H9 (cell line): ENCODE results near the gene CATSPERE. TPM values are rescaled to one million over a fixed set of nuclear protein-coding genes. Genes with fewer than 3 reads are reported as not detected.

Experiments
- DNase-seq: peaks from one replicate; pipeline ENCODE4 v3.0.0-alpha.2; 2017
- H2AFZ ChIP-seq: one replicate; pipeline ENCODE4 v1.6.1; 2013; ENCODE audit warnings: mild to moderate bottlenecking, low read length, control low read depth, moderate library complexity
- H2AK5ac ChIP-seq: 2 replicates; pipeline ENCODE4 v1.6.1; 2013; ENCODE audit warnings: low read length, control low read depth, mixed read lengths; ENCODE audit not compliant: insufficient read length
- H2BK120ac ChIP-seq: one replicate; pipeline ENCODE4 v1.6.1; 2013; ENCODE audit warnings: low read depth, mild to moderate bottlenecking, low read length, control low read depth, inconsistent platforms; ENCODE audit not compliant: poor library complexity, severe bottlenecking
- H2BK12ac ChIP-seq: 2 replicates; pipeline ENCODE4 v1.6.1; 2013; ENCODE audit warnings: low read length, control low read depth, mixed read lengths, low read depth; ENCODE audit not compliant: insufficient read length
- H2BK15ac ChIP-seq: 2 replicates; pipeline ENCODE4 v1.6.1; 2013; ENCODE audit warnings: low read depth, low read length, control low read depth
- H2BK20ac ChIP-seq: one replicate; pipeline ENCODE4 v1.6.1; 2013; ENCODE audit warnings: low read depth, mild to moderate bottlenecking, low read length, control low read depth, inconsistent platforms; ENCODE audit not compliant: poor library complexity, severe bottlenecking
- H2BK5ac ChIP-seq: 2 replicates; pipeline ENCODE4 v1.6.1; 2013; ENCODE audit warnings: low read length, control low read depth, mixed read lengths; ENCODE audit not compliant: insufficient read length
- H3K14ac ChIP-seq: 2 replicates; pipeline ENCODE4 v1.6.1; 2013; ENCODE audit warnings: low read length, control low read depth; ENCODE audit not compliant: insufficient read depth
- H3K18ac ChIP-seq: 2 replicates; pipeline ENCODE4 v1.6.1; 2013; ENCODE audit warnings: low read depth, mild to moderate bottlenecking, mixed read lengths, low read length, control low read depth; ENCODE audit not compliant: insufficient read length
- H3K23ac ChIP-seq: 2 replicates; pipeline ENCODE4 v1.6.1; 2013; ENCODE audit warnings: low read length, control low read depth, mixed read lengths, low read depth; ENCODE audit not compliant: insufficient read length
- H3K23me2 ChIP-seq: 2 replicates; pipeline ENCODE4 v1.6.1; 2013; ENCODE audit warnings: low read depth, mild to moderate bottlenecking, mixed read lengths, low read length, control low read depth; ENCODE audit not compliant: insufficient read length, poor library complexity, severe bottlenecking
- H3K27ac ChIP-seq: 2 replicates; pipeline ENCODE4 v1.5.1; 2013; ENCODE audit warnings: low read length, control low read depth, mixed read lengths, low read depth; ENCODE audit not compliant: insufficient read length
- H3K27me3 ChIP-seq: 2 replicates; pipeline ENCODE4 v1.6.1; 2013; ENCODE audit warnings: low read length, control low read depth, inconsistent platforms; ENCODE audit not compliant: insufficient read depth
- H3K4ac ChIP-seq: 2 replicates; pipeline ENCODE4 v1.6.1; 2013; ENCODE audit warnings: low read depth, mild to moderate bottlenecking, control low read depth, inconsistent platforms, low read length, moderate library complexity
- H3K4me1 ChIP-seq: 2 replicates; pipeline ENCODE4 v1.6.1; 2013; ENCODE audit warnings: low read length, control low read depth, inconsistent platforms; ENCODE audit not compliant: insufficient read depth
- H3K4me2 ChIP-seq: 2 replicates; pipeline ENCODE4 v1.6.1; 2013; ENCODE audit warnings: low read length, control low read depth, mixed read lengths; ENCODE audit not compliant: insufficient read length, insufficient read depth
- H3K56ac ChIP-seq: 2 replicates; pipeline ENCODE4 v1.6.1; 2013; ENCODE audit warnings: low read depth, mild to moderate bottlenecking, mixed read lengths, low read length, control low read depth; ENCODE audit not compliant: insufficient read length
- H3K79me1 ChIP-seq: 2 replicates; pipeline ENCODE4 v1.6.1; 2013; ENCODE audit warnings: low read depth, mild to moderate bottlenecking, moderate library complexity, low read length, control low read depth, inconsistent platforms; ENCODE audit not compliant: insufficient read depth, poor library complexity, severe bottlenecking
- H3K79me2 ChIP-seq: 2 replicates; pipeline ENCODE4 v1.6.1; 2013; ENCODE audit warnings: low read length, control low read depth, inconsistent platforms; ENCODE audit not compliant: insufficient read depth
- H3K9ac ChIP-seq: 2 replicates; pipeline ENCODE4 v1.6.1; 2013; ENCODE audit warnings: low read length, control low read depth, mixed read lengths; ENCODE audit not compliant: insufficient read length; ENCODE audit errors: extremely low read depth
- H3K9me3 ChIP-seq: one replicate; pipeline ENCODE4 v1.6.1; 2013; ENCODE audit warnings: low read depth, low read length, inconsistent platforms; ENCODE audit not compliant: control insufficient read depth
- H3T11ph ChIP-seq: one replicate; pipeline ENCODE4 v1.6.1; 2013; ENCODE audit warnings: mild to moderate bottlenecking, low read length, control low read depth, inconsistent platforms
- H4K20me1 ChIP-seq: one replicate; pipeline ENCODE4 v1.6.1; 2013; ENCODE audit not compliant: control insufficient read depth, insufficient read length, insufficient read depth
- H4K5ac ChIP-seq: 2 replicates; pipeline ENCODE4 v1.6.1; 2013; ENCODE audit warnings: low read depth, mild to moderate bottlenecking, mixed read lengths, low read length, control low read depth; ENCODE audit not compliant: insufficient read length
- H4K8ac ChIP-seq: replicated peaks from 2 replicates; pipeline ENCODE4 v1.6.1; 2013; ENCODE audit warnings: low read length, control low read depth, mixed read lengths, low read depth; ENCODE audit not compliant: insufficient read length
- H4K91ac ChIP-seq: 2 replicates; pipeline ENCODE4 v1.6.1; 2013; ENCODE audit warnings: low read depth, mild to moderate bottlenecking, moderate library complexity, mixed read lengths, low read length, control low read depth; ENCODE audit not compliant: insufficient read length
- H3K27ac Mint-ChIP-seq, 3 experiments: 2 replicates in 2 of 3; 3 replicates in 1 of 3; pipeline ENCODE4 v1.8.0; 2020 to 2021; ENCODE audit warnings: mixed read lengths in 3 of 3, mild to moderate bottlenecking in 1 of 3, moderate library complexity in 1 of 3
- H3K27me3 Mint-ChIP-seq: 2 replicates; pipeline ENCODE4 v1.8.0; 2021; ENCODE audit warnings: low read depth, mild to moderate bottlenecking, moderate library complexity, mixed read lengths
- H3K36me3 Mint-ChIP-seq, 3 experiments: 2 replicates in 2 of 3; 3 replicates in 1 of 3; pipeline ENCODE4 v1.8.0; 2020 to 2021; ENCODE audit warnings: low read depth in 3 of 3, mixed read lengths in 3 of 3; ENCODE audit not compliant: insufficient read depth in 1 of 3
- H3K4me1 Mint-ChIP-seq, 2 experiments: 2 replicates each; pipeline ENCODE4 v1.8.0; 2020; ENCODE audit warnings: mixed read lengths in 2 of 2
- H3K4me3 Mint-ChIP-seq, 2 experiments: 2 replicates in 1 of 2; 3 replicates in 1 of 2; pipeline ENCODE4 v1.8.0; 2020 to 2021; ENCODE audit warnings: mild to moderate bottlenecking in 2 of 2, mixed read lengths in 2 of 2, moderate library complexity in 1 of 2
- H3K9me3 Mint-ChIP-seq, 2 experiments: 2 replicates in 1 of 2; 3 replicates in 1 of 2; pipeline ENCODE4 v1.8.0; 2020; ENCODE audit warnings: mild to moderate bottlenecking in 2 of 2, mixed read lengths in 2 of 2, moderate library complexity in 1 of 2
- WGBS: extraction: QIAGEN DNeasy Blood & Tissue Kit; methylation state at CpG from one replicate; pipeline ENCODE4 v1.1.7; 2013; ENCODE audit warnings: missing lambda C conversion rate, low lambda C conversion rate, mixed read lengths; ENCODE audit not compliant: insufficient read length; ENCODE audit errors: extremely low coverage; 5-methylcytosine and 5-hydroxymethylcytosine counted together
- total RNA-seq: library from RNA; stranded (reverse); gene quantifications from 2 replicates; pipeline ENCODE4 v1.2.1, GENCODE V29; 2021
- TF ChIP-seq, protein P1 (sequence below): fragments of 200-600 bp; sonication (generic); conservative IDR thresholded peaks from 3 replicates; pipeline ENCODE4 v1.8.0; 2021; ENCODE audit warnings: antibody characterized with exemption, mild to moderate bottlenecking

Gene CATSPERE
- total RNA-seq, 1 experiment from 2014 or later: 0.31 TPM

DNA sequence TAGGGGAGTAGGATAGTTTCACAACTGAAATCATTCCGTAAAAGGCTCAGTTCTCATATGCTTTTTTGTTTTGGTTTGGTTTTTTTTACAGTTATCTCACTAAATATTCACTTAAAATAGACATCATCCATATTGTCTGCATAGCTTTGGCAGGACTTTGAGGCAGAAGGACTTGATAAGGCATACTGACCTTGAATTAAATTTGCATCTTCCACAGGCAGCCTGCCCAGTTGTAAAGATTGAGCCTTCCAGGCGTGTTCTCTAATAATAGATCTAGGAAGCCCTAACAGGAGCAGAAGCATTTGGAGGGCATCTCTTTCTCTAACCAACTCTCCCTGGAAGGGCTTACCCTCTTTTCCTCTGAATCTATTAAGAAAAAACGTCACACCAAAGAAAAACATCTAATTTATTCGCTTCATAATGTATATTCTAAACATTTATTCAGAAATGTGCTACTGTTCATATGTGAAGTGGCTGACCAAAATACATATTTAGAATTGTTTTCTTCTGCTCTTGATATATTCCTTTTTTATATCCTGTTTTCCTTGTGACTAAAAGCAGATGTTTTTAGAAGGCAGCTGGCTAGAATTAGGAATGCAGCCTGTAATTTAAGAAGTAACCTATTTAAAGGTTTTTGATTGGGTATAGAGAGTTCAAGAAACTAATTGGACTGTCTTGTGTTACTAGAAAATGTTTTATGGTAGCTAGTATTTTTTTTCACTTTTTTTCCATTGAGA lies 212.0 kb downstream of the CATSPERE start:
- Histone ChIP-seq H3K9ac (no peak overlapping the region), H3K56ac (no peak overlapping the region), H3K79me2 (peaks cover 7% of the 10 kb centered on the region; the same call in 1 of the 2 replicates), H3K23ac (no peak overlapping the region), H3K4ac (no peak overlapping the region), H3K79me1 (peaks cover 8% of the 10 kb centered on the region), H4K20me1 (no peaks in the 10 kb centered on the region), H4K5ac (no peak overlapping the region), H4K8ac (no peak overlapping the region), H3K23me2 (no peaks in the 10 kb centered on the region), H3K14ac (no peak overlapping the region), H3K4me2 (no peak overlapping the region), H3K9me3 (no peaks in the 10 kb centered on the region), H3K27me3 (no peaks in the 10 kb centered on the region), H2AK5ac (no peak overlapping the region), H2AFZ (no peak overlapping the region), H2BK15ac (no peak overlapping the region), H3K27ac (no peak overlapping the region), H3K18ac (no peak overlapping the region), H2BK120ac (no peak overlapping the region), H3K4me1 (no peaks in the 10 kb centered on the region), H2BK20ac (no peak overlapping the region), H4K91ac (no peak overlapping the region), H2BK5ac (no peak overlapping the region), H2BK12ac (no peak overlapping the region), H3T11ph (no peak overlapping the region)
- peaks cover 7 to 31% (median 16%) of the 10 kb centered on the region in 3 experiments; a peak in 6 of 7 replicates for H3K36me3 Mint-ChIP-seq
- H3K4me3 Mint-ChIP-seq: no peak overlapping the region
- H3K27ac Mint-ChIP-seq: no peak overlapping the region
- DNase-seq: no peak
- no peaks in the 10 kb centered on the region for H3K9me3 Mint-ChIP-seq
- TF ChIP-seq, protein P1, sequence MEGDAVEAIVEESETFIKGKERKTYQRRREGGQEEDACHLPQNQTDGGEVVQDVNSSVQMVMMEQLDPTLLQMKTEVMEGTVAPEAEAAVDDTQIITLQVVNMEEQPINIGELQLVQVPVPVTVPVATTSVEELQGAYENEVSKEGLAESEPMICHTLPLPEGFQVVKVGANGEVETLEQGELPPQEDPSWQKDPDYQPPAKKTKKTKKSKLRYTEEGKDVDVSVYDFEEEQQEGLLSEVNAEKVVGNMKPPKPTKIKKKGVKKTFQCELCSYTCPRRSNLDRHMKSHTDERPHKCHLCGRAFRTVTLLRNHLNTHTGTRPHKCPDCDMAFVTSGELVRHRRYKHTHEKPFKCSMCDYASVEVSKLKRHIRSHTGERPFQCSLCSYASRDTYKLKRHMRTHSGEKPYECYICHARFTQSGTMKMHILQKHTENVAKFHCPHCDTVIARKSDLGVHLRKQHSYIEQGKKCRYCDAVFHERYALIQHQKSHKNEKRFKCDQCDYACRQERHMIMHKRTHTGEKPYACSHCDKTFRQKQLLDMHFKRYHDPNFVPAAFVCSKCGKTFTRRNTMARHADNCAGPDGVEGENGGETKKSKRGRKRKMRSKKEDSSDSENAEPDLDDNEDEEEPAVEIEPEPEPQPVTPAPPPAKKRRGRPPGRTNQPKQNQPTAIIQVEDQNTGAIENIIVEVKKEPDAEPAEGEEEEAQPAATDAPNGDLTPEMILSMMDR: no peak
- no peaks in the 10 kb centered on the region; the same call in 1 of the 2 replicates for H3K27me3 Mint-ChIP-seq
- WGBS: no CpG with 5 or more reads among the region's 4 CpGs
- peaks cover 0 to 3% of the 10 kb centered on the region in 2 experiments; a peak in 2 of 4 replicates for H3K4me1 Mint-ChIP-seq
